ENCODE results near the gene UBASH3B.

DNA sequence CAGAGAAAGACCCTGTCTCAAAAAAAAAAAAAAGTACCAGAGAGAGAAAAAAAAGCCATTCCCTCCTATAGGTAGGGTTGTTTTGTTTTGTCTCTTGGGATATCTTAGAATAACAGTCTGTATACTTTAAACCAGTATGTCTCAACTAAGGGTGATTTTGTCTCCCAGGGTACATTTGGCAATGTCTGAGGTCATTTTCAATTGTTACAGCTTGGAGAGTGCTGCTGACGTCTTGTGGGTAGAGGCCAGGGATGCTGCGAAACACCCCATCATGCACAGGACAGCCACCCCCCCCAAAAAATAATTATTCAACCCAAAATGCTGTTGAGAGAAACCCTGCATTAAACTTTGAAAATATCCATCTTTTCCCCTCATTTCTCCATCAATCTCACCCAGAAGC, 126.7 kb downstream of the UBASH3B start:
- TF ChIP-seq, protein P1, sequence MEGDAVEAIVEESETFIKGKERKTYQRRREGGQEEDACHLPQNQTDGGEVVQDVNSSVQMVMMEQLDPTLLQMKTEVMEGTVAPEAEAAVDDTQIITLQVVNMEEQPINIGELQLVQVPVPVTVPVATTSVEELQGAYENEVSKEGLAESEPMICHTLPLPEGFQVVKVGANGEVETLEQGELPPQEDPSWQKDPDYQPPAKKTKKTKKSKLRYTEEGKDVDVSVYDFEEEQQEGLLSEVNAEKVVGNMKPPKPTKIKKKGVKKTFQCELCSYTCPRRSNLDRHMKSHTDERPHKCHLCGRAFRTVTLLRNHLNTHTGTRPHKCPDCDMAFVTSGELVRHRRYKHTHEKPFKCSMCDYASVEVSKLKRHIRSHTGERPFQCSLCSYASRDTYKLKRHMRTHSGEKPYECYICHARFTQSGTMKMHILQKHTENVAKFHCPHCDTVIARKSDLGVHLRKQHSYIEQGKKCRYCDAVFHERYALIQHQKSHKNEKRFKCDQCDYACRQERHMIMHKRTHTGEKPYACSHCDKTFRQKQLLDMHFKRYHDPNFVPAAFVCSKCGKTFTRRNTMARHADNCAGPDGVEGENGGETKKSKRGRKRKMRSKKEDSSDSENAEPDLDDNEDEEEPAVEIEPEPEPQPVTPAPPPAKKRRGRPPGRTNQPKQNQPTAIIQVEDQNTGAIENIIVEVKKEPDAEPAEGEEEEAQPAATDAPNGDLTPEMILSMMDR (IDR thresholded peaks at IDR 0.05): no peak
- TF ChIP-seq POLR2A (IDR thresholded peaks at IDR 0.05): no peak
